Fibroblast of pulmonary artery (primary cell): Measurements from ENCODE around the gene SNRPA.
A peak's percentile ranks its signal among the peaks of the same experiment; 100 is the strongest.

Experiments
- DNase-seq: peaks from one replicate; pipeline ENCODE4 v3.0.0-alpha.2; 2010; ENCODE audit warnings: low read depth
- H3K4me3 ChIP-seq: replicated peaks from 2 replicates; pipeline ENCODE4 v1.5.1; 2011; ENCODE audit warnings: low read depth, mild to moderate bottlenecking, control low read depth, low read length, moderate library complexity
- TF ChIP-seq, protein P1 (sequence below): IDR thresholded peaks from 2 replicates; pipeline ENCODE4 v1.5.1; 2011; ENCODE audit warnings: mild to moderate bottlenecking, control low read depth, low read length, inconsistent platforms; ENCODE audit errors: missing control alignments

Gene SNRPA

DNA sequence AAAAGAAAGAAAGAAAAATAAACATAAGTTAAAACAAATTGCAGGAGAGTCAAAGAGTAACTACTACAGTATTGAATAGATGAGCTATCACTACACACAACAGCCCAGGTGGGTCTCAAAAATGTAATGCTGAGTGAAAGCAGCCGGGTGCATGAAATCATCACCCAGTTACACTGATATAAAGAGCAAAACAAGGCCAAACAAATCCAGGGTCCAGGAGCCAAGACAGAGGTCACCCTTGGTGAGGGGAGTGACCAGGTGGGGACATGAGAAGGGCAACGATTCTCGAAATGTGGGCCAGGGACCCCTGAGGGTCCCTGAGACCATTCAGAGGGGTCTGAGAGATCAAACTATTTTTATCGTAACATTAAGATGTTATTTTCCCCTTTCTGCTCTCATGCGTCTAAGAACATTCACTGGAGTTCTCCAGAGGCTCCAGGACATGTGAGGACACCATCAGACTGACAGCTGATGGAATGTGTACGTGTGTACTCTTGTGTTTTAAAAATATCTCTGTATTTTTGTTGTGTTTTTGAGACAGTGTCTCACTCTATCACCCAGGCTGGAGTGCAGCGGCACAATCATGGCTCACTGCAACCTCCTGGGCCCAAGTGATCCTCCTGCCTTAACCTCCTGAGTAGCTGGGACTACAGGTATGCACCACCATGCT lies 44.9 kb upstream of the SNRPA start:
- DNase-seq: no peak
- no peak overlapping the region for H3K4me3 ChIP-seq
- TF ChIP-seq, protein P1, sequence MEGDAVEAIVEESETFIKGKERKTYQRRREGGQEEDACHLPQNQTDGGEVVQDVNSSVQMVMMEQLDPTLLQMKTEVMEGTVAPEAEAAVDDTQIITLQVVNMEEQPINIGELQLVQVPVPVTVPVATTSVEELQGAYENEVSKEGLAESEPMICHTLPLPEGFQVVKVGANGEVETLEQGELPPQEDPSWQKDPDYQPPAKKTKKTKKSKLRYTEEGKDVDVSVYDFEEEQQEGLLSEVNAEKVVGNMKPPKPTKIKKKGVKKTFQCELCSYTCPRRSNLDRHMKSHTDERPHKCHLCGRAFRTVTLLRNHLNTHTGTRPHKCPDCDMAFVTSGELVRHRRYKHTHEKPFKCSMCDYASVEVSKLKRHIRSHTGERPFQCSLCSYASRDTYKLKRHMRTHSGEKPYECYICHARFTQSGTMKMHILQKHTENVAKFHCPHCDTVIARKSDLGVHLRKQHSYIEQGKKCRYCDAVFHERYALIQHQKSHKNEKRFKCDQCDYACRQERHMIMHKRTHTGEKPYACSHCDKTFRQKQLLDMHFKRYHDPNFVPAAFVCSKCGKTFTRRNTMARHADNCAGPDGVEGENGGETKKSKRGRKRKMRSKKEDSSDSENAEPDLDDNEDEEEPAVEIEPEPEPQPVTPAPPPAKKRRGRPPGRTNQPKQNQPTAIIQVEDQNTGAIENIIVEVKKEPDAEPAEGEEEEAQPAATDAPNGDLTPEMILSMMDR: no peak

DNA sequence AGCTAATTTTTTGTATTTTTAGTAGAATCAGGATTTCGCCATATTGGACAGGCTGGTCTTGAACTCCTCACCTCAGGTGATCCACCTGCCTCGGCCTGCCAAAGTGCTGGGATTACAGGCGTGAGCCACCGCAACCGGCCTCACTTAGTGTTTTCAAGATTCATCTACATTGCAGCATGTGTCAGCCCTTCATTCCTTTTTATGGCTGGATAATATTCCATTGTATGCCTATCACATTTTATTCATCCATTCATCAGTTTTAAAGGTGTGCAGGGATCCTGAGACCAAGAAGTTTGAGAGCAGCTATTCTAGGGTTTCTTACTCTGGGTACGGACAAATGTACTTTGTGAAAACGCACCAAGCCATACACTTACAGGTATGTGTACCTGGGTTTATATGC lies 43.4 kb upstream of the SNRPA start:
- TF ChIP-seq, protein P1: no peak
- no peak overlapping the region for H3K4me3 ChIP-seq
- no peak for DNase-seq

DNA sequence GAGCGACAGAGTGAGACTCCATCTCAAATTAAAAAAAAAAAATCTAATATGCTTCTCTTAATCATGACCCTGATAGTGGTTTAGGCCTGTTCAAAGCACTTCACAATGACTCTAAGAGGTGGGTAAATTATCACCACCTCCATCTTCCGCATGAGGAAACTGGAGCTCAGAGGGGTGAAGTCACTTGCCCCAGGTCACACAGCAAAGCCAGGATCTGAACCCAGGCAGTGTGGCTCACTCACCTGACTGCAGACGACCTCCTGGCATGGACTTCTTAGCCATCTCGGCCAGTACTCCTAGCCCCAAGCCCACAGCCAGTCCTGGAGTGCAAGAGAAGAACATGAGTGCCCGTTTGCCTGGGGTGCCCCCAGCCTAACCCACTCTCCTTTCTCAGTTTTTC lies 41.2 kb upstream of the SNRPA start:
- no peak for DNase-seq
- no peak overlapping the region for H3K4me3 ChIP-seq
- TF ChIP-seq, protein P1: no peak

DNA sequence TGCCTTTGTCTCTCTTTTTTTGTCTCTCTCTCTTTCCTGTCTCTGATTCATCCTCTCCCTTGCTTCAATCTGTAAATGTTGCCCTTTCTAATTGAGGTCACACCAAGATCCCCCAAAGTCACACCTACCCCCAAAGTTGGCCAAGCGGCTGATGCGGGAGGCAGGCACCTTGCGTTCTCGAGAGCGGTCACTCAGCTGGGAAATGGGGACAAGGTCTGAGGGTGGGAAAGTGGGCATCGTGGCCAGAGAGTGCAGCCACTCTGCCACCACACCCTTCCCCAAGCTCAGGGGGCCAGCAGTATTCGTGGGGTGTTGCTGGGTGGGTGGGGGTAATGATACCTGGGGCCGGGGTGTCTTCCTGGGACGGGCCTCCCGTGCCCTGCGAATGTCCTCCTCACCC lies 37.1 kb upstream of the SNRPA start:
- DNase-seq: no peak
- TF ChIP-seq, protein P1: no peak
- peak overlapping the region; percentile 60 for H3K4me3 ChIP-seq

DNA sequence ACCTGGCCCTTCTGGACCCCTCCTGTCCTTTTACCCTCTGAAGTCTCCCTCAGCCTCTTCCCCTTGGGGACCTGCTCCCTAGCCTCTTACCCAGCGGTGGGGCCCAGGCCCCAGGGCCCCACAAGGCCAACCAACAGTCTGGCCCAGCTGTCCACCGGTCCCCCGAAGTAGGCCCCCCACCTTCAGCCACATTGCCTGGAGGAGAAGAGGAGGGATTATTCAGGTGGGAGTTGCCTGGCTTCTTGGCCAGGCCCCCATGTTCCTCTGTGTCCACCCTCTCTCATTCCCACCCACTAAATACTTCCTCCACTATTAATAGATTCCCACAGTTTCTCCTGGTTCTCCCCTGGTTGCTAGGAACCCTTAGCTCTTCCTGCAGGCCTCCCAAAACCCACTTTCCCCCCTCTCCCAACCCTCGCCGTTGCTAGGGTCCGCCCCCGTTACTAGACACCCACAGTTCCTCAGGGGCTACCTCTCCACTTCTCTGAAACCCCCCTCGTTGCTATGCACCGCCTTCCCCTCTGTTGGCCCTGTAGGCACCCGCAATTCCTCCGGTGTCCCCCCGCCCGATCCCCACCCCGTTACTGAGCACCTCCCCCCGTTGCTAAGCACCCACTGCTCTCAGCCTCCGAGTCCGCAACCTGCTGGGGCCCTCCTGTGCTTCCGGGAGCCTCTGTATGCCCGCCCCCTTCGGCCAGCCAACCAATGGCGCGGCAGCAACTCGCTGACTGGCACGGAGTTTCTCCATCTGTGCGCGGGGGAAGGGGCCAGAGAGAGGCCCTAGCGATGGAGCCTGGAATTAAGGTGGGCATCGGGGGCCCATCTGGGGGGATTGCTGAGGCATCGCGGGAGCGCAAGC lies 36.3 kb upstream of the SNRPA start:
- peak; percentile 94 for DNase-seq
- TF ChIP-seq, protein P1: no peak
- peak overlapping the region; percentile 60 for H3K4me3 ChIP-seq

DNA sequence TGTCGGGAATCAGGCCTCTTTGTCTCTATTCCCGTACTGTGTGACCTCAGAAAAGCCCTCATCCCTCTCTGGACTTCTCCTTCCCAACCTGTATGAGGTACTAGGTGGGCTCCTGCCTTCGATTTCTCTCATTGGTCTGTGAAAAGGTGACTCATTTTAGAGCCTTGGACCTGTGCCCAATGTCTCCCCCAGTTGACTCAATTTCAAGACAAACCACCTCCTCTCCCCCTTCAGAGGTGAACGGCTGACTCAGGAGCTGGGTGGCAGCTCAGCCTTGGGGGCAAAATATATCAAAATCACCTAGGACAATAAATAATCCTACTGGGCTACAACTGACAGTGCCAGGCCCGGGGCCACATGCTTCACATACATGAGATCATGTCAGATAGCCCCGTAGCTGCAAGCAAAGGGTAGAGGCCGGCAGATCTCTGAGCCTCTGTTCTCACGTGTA lies 34.9 kb upstream of the SNRPA start:
- TF ChIP-seq, protein P1: no peak
- peak overlapping the region; percentile 95 for H3K4me3 ChIP-seq
- no peak for DNase-seq
